Measurements from ENCODE around the gene MAGI1. TPM values are rescaled to one million over a fixed set of nuclear protein-coding genes. Genes with fewer than 3 reads are reported as not detected.

Gene MAGI1
- total RNA-seq, 1 donor from 2014 or later = not detected

DNA sequence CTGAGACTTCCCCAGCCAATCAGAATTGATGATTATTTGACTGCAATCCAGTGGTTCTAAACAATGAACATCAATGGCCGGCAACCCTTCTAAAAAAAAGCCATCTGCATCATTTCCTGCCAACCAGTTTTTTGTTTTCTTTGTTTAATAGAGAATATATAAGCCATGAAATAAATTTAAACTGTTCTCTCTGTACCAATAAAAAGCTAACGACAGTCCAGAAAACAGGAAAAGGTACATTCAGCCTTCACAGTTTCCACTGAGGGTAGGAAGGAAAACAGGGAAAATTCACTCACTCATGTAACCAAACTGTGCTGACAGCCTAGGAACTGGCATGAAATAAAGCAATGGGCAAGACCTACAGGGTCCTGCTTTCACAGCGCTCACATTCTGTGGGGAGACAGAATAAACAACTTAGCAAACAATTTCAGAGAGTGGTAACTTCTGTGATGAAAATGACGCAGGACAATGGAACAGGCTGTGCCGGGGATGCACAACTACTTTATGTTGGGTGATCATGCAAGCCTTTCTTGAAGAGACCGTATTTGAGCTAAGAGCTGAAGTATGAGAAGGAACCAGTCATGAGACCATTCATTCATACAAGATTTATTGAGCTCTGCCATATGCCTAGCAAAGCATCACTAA lies 630.1 kb downstream of the MAGI1 start:
- H3K4me3 Mint-ChIP-seq = no peak overlapping the region
- H3K27ac Mint-ChIP-seq = no peak overlapping the region
- no peaks in the 10 kb centered on the region for H3K4me1 Mint-ChIP-seq
- ChIA-PET CTCF (no interaction called here), POLR2A (no interaction called here)
- TF ChIP-seq, protein P1, sequence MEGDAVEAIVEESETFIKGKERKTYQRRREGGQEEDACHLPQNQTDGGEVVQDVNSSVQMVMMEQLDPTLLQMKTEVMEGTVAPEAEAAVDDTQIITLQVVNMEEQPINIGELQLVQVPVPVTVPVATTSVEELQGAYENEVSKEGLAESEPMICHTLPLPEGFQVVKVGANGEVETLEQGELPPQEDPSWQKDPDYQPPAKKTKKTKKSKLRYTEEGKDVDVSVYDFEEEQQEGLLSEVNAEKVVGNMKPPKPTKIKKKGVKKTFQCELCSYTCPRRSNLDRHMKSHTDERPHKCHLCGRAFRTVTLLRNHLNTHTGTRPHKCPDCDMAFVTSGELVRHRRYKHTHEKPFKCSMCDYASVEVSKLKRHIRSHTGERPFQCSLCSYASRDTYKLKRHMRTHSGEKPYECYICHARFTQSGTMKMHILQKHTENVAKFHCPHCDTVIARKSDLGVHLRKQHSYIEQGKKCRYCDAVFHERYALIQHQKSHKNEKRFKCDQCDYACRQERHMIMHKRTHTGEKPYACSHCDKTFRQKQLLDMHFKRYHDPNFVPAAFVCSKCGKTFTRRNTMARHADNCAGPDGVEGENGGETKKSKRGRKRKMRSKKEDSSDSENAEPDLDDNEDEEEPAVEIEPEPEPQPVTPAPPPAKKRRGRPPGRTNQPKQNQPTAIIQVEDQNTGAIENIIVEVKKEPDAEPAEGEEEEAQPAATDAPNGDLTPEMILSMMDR (IDR thresholded peaks at IDR 0.05) = no peak
- ATAC-seq (ENCODE audit: low read depth) (no peak), DNase-seq (no peak)
- H3K36me3 Mint-ChIP-seq (ENCODE audit: low read depth) = no peaks in the 10 kb centered on the region
- intact Hi-C loops (cut with micrococcal nuclease) = no loop called here
- H3K9me3 Mint-ChIP-seq = peaks cover 2% of the 10 kb centered on the region
- no peaks in the 10 kb centered on the region for H3K27me3 Mint-ChIP-seq

DNA sequence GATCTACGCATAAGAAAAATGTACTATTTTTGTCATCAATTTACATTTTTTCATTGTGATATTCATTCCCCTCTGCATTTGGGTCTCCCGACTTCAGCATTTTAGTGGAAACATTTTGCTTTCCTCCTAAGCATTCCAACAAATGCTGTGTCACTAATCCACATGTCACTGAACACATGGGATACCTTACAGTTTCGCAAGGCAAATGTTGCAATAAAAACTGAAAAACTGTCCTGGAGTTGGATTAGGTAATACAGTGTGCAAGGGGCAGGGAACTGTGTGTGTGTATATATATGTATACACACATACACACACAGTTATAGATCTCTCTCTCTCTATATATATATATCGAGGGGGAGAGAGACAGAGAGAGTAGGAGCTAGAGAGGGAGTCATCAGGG lies 632.2 kb downstream of the MAGI1 start:
- no peak for ATAC-seq (ENCODE audit: low read depth)
- ChIA-PET CTCF (no interaction called here), POLR2A (no interaction called here)
- intact Hi-C loops (cut with micrococcal nuclease) = no loop called here
- Mint-ChIP-seq H3K9me3 (peaks cover 2% of the 10 kb centered on the region), H3K27ac (no peak overlapping the region), H3K27me3 (no peaks in the 10 kb centered on the region), H3K4me3 (no peak overlapping the region), H3K36me3 (ENCODE audit: low read depth) (no peaks in the 10 kb centered on the region), H3K4me1 (no peaks in the 10 kb centered on the region)
- TF ChIP-seq, protein P1 (IDR thresholded peaks at IDR 0.05) = no peak
- DNase-seq = no peak

DNA sequence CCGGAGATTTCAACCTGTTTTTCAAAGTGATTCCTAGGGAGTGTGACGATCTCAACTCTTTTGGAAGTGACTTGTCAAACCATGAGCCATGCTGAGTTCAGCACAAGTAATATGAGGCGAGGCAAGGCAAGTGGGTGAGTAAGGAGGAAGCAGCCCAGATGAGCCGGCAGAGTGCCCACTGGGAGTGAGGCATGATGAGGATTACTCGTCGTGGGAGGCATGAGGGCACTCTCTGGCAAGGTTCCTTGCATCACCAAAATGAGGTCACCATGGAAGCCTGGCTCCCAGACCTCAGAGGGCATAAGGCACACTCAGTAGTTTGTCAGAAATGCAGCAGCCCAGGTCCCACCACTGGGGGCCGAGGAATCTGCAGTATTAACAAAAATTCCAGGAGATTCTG lies 636.1 kb downstream of the MAGI1 start:
- no peak overlapping the region for H3K4me3 Mint-ChIP-seq
- peaks cover 2% of the 10 kb centered on the region for H3K9me3 Mint-ChIP-seq
- H3K27ac Mint-ChIP-seq = no peak overlapping the region
- intact Hi-C loops (cut with micrococcal nuclease) = no loop called here
- H3K36me3 Mint-ChIP-seq (ENCODE audit: low read depth) = no peaks in the 10 kb centered on the region
- no peak for DNase-seq
- ChIA-PET POLR2A (no interaction called here), CTCF (no interaction called here)
- no peaks in the 10 kb centered on the region for H3K27me3 Mint-ChIP-seq
- TF ChIP-seq, protein P1 (IDR thresholded peaks at IDR 0.05) = no peak
- no peaks in the 10 kb centered on the region for H3K4me1 Mint-ChIP-seq
- ATAC-seq (ENCODE audit: low read depth) = no peak

DNA sequence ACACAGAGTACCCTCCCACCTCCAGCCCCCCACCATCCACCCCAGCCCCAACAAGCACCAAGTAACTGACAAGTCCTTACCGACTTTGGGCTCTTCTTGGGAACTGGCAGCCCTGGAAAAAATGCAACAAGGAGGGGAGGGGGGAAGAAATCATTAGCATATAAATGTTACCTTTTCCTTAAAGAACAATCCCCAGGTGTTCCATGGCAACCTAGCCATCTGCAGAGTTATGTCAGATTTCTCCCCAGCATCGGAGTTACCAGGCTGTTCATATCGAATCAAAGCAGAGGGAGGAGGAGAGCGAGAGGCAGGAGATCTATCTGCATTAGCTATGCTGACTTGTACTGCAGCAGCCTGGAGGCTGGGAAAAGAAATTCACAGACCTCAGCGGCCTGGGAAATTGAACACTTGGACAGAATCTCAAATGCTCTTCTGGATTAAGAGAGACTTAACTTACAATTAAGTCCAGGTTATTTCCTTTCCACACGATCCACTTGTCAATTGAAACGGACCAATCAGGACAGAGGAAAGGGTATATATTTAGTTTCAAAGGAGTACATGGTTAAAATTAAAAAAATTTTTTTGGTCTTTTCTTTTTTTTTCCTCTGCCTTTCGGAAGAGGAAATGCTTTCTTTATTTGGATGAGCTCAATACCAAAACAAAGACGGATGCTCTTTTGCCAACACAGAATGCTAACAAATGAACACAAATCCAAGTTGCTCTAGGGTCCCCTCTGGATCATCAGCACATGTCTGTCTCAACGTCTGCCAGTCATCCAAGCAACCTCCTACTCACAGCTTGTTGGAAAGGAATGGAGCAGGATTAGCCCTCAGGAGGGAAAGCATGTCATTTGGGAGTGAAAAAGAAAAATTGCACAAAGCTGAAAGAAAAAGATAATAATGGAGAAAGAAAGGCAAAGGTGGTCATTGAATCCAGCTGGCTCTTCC lies 637.1 kb downstream of the MAGI1 start:
- POLR2A ChIA-PET = no interaction called here
- intact Hi-C loops (cut with micrococcal nuclease) = no loop called here
- Mint-ChIP-seq H3K27ac (no peak overlapping the region), H3K4me1 (no peaks in the 10 kb centered on the region), H3K4me3 (no peak overlapping the region), H3K27me3 (no peaks in the 10 kb centered on the region), H3K36me3 (ENCODE audit: low read depth) (no peaks in the 10 kb centered on the region), H3K9me3 (peaks cover 2% of the 10 kb centered on the region)
- no peak for DNase-seq
- TF ChIP-seq, protein P1 (IDR thresholded peaks at IDR 0.05) = no peak
- ATAC-seq (ENCODE audit: low read depth) = no peak
- CTCF ChIA-PET = no interaction called here

DNA sequence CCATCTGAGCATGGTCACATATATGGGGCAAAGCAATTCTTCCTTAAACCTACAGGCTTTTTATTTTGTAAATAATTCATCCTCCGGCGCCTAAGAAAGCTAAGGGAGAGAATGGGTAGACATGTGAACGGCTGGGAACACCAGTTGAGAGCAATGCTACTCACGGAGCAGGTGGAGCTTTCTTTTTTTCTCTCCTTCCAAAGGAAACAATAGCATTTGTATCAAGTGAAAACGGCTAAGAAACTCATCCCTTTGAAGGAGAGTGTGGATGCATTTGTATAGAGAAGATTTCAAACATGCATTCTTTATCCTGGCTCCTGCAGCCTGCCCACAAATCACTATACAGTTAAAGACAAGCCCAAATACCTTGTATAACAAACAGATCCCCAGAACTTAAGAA lies 637.8 kb downstream of the MAGI1 start:
- H3K27me3 Mint-ChIP-seq = no peaks in the 10 kb centered on the region
- CTCF ChIA-PET = no interaction called here
- peaks cover 2% of the 10 kb centered on the region for H3K9me3 Mint-ChIP-seq
- TF ChIP-seq, protein P1 (IDR thresholded peaks at IDR 0.05) = no peak
- no peak for DNase-seq
- POLR2A ChIA-PET = no interaction called here
- no peaks in the 10 kb centered on the region for H3K36me3 Mint-ChIP-seq (ENCODE audit: low read depth)
- no peak overlapping the region for H3K27ac Mint-ChIP-seq
- H3K4me3 Mint-ChIP-seq = no peak overlapping the region
- H3K4me1 Mint-ChIP-seq = no peaks in the 10 kb centered on the region
- intact Hi-C loops (cut with micrococcal nuclease) = no loop called here
- no peak for ATAC-seq (ENCODE audit: low read depth)

All from activated B cell treated with CpG ODN at 0.5 μM for 24 hours (primary cell).